HG03575 (cell line): Measurements from ENCODE around the gene FBXL4.

Experiments used
- ATAC-seq: cut with Tn5 transposase; IDR thresholded peaks from one replicate; pipeline ENCODE4 v1.9.1; 2021; ENCODE audit not compliant: unreplicated experiment, insufficient number of reproducible peaks, low FRiP score; ENCODE audit errors: extremely low read depth

FBXL4 gene

DNA sequence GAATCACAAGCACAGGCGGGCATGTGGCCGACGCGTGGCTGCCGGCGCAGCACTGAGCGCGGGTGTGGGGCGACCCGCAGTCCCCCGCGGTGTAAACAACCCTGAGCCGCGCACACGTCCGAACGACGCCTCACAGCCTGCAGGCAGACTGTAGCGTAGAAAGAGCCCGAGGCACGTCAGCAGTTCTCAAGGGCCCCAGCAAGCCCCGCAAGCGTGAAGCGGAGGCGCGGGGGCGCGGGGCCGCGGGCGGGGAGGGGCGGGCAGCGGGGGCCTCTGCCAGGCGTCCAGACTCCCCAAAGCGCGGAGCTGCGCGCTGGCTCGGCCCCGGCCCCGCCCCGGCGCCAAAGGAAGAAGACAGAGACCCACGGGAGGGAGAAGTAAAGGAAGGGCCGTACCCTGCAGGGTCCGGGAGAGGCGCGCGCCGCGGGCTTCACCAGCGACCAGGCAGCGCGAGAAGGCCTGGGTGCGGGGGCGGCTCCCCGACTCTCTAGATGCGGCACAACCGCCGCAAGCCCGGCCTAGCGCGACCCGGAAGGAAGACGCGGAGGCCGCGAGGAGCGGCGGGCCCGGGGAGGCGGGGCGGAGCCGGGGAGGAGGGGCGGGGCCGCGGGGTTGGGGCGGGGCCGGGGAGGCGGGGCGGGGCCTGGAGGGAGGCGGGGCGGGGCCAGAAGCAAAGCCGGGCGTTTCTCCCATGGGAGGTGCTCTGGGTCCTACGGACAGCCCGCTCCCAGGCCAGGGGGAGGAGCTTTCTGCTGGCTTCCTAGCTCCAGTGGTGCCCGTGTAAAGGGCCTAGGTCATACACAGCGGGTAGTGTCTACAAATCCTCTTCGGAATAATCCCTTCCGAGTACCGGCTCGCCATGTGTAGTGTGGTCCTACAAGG, at the start of gene FBXL4:
TSS of gene FBXL4 (minus strand) at position 536 of the 882 bp plus-strand sequence. CDS start 20,958 bp downstream, outside the sequence.
- ATAC-seq, result peak; percentile 36

DNA sequence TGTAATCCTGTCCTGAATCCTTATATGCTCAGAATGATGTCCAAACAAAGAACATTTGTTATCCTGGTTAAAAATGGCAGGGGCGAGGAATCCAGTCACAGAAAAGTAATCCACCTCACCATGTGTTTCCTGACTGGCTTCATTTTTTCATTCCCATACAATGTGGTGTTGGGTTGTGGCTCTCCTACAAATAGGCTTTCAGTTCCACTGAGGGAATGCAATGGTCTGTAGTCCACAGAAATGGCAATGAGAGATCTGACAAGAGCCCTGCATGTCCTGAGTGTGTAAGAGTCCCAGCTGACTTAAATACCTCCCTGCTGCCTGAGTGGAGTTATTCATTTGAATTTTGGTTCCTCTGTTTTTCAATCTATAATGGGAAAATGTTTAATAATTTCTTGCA, 47.4 kb upstream of the FBXL4 start:
- ATAC-seq, result no peak

DNA sequence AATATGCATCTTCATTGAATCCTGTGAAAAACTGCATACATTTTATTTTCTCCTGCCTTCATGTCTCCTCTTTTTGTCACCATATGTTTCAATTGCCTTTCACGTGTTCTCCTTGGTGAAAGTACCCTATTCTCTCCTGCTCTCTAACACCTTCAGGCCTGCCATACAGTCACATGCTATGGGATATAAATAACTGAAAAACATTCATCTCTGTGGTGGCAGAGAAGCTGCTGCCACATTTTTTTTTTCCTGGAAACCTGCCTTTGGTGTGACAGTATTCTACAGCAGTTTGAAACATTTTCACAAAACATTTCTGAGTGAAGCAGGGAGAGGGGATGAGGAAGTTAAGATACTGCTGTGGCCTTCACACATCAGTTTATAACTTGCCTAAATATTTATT, 44.8 kb upstream of the FBXL4 start:
- ATAC-seq, result no peak

- no peak for ATAC-seq
Measured at GRCh38 chr6:98986071-98986615, 38.4 kb upstream of the FBXL4 start.

GRCh38 chr6:98985391-98985790, 37.6 kb upstream of the FBXL4 start:
- ATAC-seq, result no peak

DNA sequence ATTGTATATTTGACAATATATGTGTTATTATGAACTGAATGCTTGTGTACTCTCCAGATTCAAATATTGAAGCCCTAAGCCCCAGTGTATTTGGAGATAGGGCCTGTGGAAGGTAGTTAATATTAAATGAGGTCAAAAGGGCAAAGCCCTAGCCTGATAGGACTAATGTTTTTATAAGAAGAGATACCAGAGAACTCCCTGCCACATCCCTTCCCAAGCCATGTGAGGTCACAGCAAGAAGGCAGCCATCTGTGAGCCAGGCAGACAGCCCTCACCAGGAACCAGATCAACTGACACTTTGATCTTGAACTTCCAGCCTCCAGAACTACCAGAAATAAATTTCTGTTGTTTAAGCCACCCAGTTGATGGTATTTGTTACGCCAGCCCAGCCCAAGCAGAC, 36.4 kb upstream of the FBXL4 start:
- no peak for ATAC-seq

DNA sequence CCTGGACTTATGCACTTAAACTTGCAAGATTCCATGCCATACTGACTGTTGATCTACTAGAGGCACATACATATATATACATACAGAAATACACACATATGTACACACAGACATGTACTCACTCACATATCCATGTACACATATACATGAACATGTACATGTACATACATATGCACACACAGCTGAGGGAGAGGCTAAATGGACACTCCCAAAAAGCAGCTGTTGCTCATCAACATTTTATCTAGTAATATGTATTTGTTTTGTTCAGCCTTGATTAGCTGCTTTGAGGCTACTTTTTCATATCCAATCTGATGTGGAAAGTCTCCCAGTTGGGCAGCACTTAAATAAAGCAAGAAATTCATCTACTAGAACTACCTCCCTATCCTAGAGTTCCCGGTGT, 33.7 kb upstream of the FBXL4 start:
- ATAC-seq, result no peak

DNA sequence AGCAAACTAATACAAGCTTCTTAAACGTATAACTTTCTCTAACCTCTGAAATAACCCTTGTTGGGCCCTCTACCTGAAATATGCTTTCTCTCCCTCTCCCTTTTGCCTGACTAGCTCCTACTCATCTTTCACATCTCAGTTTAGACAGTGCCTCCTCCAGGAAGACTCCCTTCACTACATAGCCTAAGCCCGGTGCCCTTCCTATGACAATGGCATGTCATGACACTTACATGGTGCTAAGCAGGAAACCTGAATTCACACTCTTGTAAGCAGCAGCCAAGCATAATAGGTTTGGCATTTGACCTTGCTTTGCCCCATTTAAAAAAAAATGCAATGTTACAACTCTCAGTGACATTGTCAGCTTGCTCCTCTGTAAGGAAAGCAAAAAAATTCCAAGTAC, 33.1 kb upstream of the FBXL4 start:
- no peak for ATAC-seq

- ATAC-seq, result no peak
Measured at GRCh38 chr6:98977671-98978292, 30.0 kb upstream of the FBXL4 start.

- ATAC-seq, result no peak
Measured at GRCh38 chr6:98976674-98977385, 29.1 kb upstream of the FBXL4 start.

- ATAC-seq, result no peak
Measured at GRCh38 chr6:98975421-98975820, 27.7 kb upstream of the FBXL4 start.

- ATAC-seq, result no peak
Measured at GRCh38 chr6:98974309-98974708, 26.6 kb upstream of the FBXL4 start.

- ATAC-seq, result no peak
Measured at GRCh38 chr6:98973571-98973970, 25.8 kb upstream of the FBXL4 start.

DNA sequence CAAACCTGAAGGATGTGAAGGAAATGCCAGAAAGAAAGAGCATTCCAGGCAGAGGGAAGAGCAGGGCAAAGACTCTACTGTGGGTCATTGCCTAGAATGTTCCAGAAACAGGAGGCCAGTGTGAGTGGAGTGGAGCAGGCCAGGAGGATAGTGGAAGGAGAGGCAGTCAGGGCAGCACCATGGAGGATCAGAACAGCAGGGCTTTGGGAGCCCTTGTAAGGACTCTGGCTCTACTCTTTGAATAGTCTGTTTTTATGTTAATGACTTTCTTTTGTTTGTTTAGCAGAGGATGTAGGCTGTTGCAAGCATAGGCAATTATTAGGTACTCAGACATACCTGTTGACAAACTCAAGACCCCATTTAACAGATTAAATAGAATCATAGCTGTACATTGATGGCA, 23.6 kb upstream of the FBXL4 start:
- no peak for ATAC-seq

GRCh38 chr6:98970469-98970868, 22.7 kb upstream of the FBXL4 start:
- no peak for ATAC-seq

- ATAC-seq, result no peak
Measured at GRCh38 chr6:98967616-98968015, 19.9 kb upstream of the FBXL4 start.

DNA sequence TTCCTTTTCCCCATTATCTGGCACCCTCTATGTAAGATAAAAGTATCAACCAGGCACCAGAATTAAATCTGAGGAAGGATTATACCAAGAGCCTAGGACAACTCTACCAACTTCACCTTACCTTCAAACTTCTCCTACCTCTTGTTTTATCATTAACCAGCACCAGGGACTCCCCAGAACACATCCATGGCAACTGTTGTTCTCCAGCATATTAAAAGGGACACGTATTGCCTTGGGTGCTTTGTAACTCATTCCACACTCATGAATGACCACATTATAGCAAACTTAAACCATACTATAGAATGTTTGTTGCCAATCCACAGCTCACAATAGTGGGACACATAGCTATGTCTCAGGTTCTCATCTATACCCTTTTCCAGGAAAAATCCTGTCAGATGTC, 11.9 kb upstream of the FBXL4 start:
- no peak for ATAC-seq

DNA sequence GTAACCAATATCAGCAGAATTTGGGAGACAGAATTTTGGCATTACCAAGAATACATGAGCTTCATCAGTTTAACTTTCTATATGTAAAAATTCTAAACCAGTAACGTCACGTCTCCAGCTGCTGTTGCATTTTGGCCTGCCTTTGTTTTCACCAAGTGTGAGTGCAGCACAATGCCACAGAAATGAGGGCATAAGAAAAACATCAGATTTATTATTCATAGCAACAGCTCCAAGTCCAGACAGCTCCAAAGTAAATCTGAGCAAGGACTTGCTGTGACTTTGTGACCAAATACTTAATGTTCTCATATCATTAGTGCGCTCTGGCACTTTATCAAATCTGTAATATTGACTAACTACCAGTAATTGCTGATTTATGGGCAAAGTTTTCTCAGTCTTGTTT, 11.0 kb upstream of the FBXL4 start:
- no peak for ATAC-seq

- ATAC-seq, result no peak
Measured at GRCh38 chr6:98957450-98957849, 9.7 kb upstream of the FBXL4 start.

DNA sequence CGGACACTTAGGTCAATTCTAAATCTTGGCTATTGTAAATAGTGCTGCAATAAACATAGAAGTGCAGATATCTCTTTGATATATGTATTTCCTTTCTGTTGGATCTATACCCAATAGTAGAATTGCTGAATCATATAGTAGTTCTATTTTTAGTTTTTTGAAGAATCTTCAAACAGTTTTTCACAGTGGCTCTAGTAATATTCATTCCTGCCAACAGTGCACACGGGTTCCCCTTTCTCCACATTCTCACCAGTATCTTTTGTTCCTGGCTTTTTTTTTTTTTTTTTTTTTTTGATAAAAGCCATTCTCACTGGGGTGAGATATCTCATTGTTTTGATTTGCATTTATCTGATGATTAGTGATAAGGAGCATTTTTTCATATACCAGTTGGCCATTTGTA, 1.8 kb upstream of the FBXL4 start:
- no peak for ATAC-seq
